Osteoblast (primary cell): ENCODE results near the gene RAPGEF1. TPM values are rescaled to one million over a fixed set of nuclear protein-coding genes. Genes with fewer than 3 reads are reported as not detected.

Source experiments
- DNase-seq: peaks from one replicate; pipeline ENCODE4 v3.0.0; 2011; ENCODE audit warnings: low spot score, mixed read lengths; ENCODE audit not compliant: insufficient read length; ENCODE audit errors: missing footprints
- H2AFZ ChIP-seq: 2 replicates; pipeline ENCODE4 v1.6.0; 2011; ENCODE audit warnings: mild to moderate bottlenecking, low read length
- H3K27ac ChIP-seq: 2 replicates; pipeline ENCODE4 v1.5.1; 2011; ENCODE audit warnings: mild to moderate bottlenecking, low read depth, low read length, moderate library complexity
- H3K27me3 ChIP-seq: 2 replicates; pipeline ENCODE4 v1.6.0; 2012; ENCODE audit warnings: mild to moderate bottlenecking, control low read depth, inconsistent platforms, low read length, moderate library complexity; ENCODE audit not compliant: insufficient read depth
- H3K36me3 ChIP-seq: 2 replicates; pipeline ENCODE4 v1.5.1; 2011; ENCODE audit warnings: mild to moderate bottlenecking, low read length, control low read depth, moderate library complexity; ENCODE audit not compliant: insufficient read depth
- H3K4me1 ChIP-seq: 2 replicates; pipeline ENCODE4 v1.5.1; 2011; ENCODE audit warnings: mild to moderate bottlenecking, low read length, control low read depth, moderate library complexity; ENCODE audit not compliant: insufficient read depth
- H3K4me2 ChIP-seq: 2 replicates; pipeline ENCODE4 v1.6.0; 2011; ENCODE audit warnings: mild to moderate bottlenecking, low read length; ENCODE audit not compliant: insufficient read depth
- H3K4me3 ChIP-seq: fragments of 200-600 bp; sonication (generic); 3 replicates; pipeline ENCODE4 v1.5.1; 2012; ENCODE audit warnings: mild to moderate bottlenecking, low read length, inconsistent platforms; ENCODE audit not compliant: insufficient read depth
- H3K79me2 ChIP-seq: 2 replicates; pipeline ENCODE4 v1.6.0; 2012; ENCODE audit warnings: mild to moderate bottlenecking, low read length, control low read depth, inconsistent platforms; ENCODE audit not compliant: insufficient read depth
- H3K9me3 ChIP-seq: 2 replicates; pipeline ENCODE4 v1.5.1; 2011; ENCODE audit warnings: low read depth, low read length, control low read depth
- H4K20me1 ChIP-seq: 2 replicates; pipeline ENCODE4 v1.6.0; 2012; ENCODE audit warnings: mild to moderate bottlenecking, low read length, control low read depth; ENCODE audit not compliant: insufficient read depth
- CTCF ChIP-seq: IDR thresholded peaks from 2 replicates; pipeline ENCODE4 v1.5.1; 2011; ENCODE audit warnings: mild to moderate bottlenecking, low read depth, low read length, moderate library complexity; ENCODE audit errors: extremely low read depth
- total RNA-seq: library from RNA; depleted of rRNA; stranded (reverse); fragments of >200 nt; gene quantifications from 2 replicates; pipeline ENCODE4 v1.2.3, GENCODE V29; 2012

RAPGEF1 gene
- total RNA-seq, 1 donor = 34.7 TPM

- Histone ChIP-seq H3K79me2 (peaks cover 83% of the 10 kb centered on the region), H3K4me1 (peaks cover 51% of the 10 kb centered on the region), H3K4me3 (no peak overlapping the region), H3K4me2 (no peak overlapping the region), H3K9me3 (no peaks in the 10 kb centered on the region), H3K27ac (no peak overlapping the region), H4K20me1 (peaks cover 54% of the 10 kb centered on the region), H3K36me3 (no peaks in the 10 kb centered on the region), H2AFZ (no peak overlapping the region), H3K27me3 (no peaks in the 10 kb centered on the region)
- no peak for DNase-seq
- no peak for TF ChIP-seq CTCF
Observed at GRCh38 chr9:131728961-131729360, 10.9 kb downstream of the RAPGEF1 start.

- no peaks in the 10 kb centered on the region for H3K27me3 ChIP-seq
- peaks cover 54% of the 10 kb centered on the region for H4K20me1 ChIP-seq
- no peak for TF ChIP-seq CTCF
- peaks cover 47% of the 10 kb centered on the region for H3K4me1 ChIP-seq
- peaks cover 86% of the 10 kb centered on the region for H3K79me2 ChIP-seq
- H3K4me3 ChIP-seq = no peak overlapping the region
- H3K27ac ChIP-seq = no peak overlapping the region
- no peak for DNase-seq
- peak overlapping the region; percentile 25 for H3K4me2 ChIP-seq
- no peak overlapping the region for H2AFZ ChIP-seq
- no peaks in the 10 kb centered on the region for H3K36me3 ChIP-seq
- no peaks in the 10 kb centered on the region for H3K9me3 ChIP-seq
Observed at GRCh38 chr9:131728546-131728910, 11.3 kb downstream of the RAPGEF1 start.

DNA sequence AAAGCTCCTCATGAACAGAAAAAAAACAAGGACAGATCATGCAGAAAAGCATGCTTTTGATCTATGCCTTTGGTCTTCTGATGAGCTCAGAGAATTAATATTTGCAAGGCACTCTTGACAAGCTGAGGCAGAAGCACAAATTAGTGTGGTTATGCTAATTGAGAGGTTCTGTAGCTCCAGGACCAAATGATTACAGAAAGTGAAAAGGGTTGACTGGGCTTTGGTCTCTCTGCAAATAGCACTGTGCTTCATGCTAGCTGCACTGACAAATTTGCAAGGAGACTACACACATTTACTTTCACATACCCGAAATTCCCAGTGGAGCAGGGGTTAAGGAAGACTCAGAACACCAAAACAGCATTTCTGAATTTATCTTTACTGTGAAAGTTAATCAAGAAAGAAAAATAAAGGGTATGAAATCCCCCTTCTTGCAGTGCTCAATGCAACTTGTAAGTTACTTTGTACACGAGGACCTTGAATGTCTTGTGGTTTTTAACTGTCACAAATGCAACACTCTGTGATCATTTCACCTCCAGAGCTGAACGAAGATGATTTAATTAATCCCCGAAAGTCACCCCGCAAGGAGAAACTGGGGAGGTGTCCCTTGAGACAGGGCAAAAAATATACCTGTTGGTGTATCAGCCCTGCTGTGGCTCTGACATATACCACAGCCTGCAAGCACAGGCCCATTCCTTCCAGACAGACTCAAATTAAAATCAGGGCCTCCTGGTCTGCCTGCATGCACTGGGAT is 11.9 kb downstream of the RAPGEF1 start:
- DNase-seq = no peak
- no peak for TF ChIP-seq CTCF
- peak overlapping the region; percentile 25 for H3K4me2 ChIP-seq
- no peak overlapping the region for H3K4me3 ChIP-seq
- H2AFZ ChIP-seq = no peak overlapping the region
- peaks cover 89% of the 10 kb centered on the region for H3K79me2 ChIP-seq
- H3K36me3 ChIP-seq = no peaks in the 10 kb centered on the region
- H3K27me3 ChIP-seq = no peaks in the 10 kb centered on the region
- peaks cover 57% of the 10 kb centered on the region for H4K20me1 ChIP-seq
- H3K9me3 ChIP-seq = no peaks in the 10 kb centered on the region
- peak overlapping the region; percentile 0 for H3K27ac ChIP-seq
- peaks cover 42% of the 10 kb centered on the region for H3K4me1 ChIP-seq

DNA sequence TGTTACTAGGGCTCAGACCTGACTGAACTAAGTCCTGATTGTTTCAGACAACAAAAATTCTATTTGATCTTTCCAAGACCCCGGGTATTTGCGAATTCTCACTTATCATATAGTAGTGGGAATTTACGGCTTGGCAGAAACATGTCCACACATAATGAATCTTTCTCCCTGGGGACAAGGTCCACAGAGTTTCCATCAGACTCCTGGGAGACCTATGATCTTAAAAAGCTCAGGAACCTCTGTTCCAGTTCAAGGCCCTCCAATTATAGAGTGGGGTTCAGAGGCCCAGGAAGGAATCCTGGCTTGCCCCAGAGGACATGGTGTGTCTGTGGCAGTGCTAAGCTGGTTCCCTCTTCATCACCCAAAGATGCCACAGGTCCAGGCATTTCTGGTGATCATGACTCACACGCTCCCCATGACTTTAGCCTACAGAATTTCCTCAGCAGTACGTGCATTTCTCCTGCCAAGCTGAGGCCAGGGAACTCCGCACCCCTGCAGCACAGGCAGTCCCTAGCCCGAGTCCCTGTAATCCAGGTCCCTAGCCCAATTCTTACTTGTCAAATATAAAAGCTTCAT is 12.6 kb downstream of the RAPGEF1 start:
- Histone ChIP-seq H3K27me3 (no peaks in the 10 kb centered on the region), H4K20me1 (peaks cover 51% of the 10 kb centered on the region), H3K4me1 (peaks cover 35% of the 10 kb centered on the region), H2AFZ (no peak overlapping the region), H3K4me3 (no peak overlapping the region), H3K36me3 (no peaks in the 10 kb centered on the region), H3K9me3 (no peaks in the 10 kb centered on the region), H3K27ac (peak overlapping the region; percentile 0), H3K79me2 (peaks cover 88% of the 10 kb centered on the region), H3K4me2 (peak overlapping the region; percentile 25)
- peak; percentile 87 for DNase-seq
- no peak for TF ChIP-seq CTCF
